Bronchial epithelial cell (primary cell): Measurements from ENCODE around the gene INSYN1. TPM values are rescaled to one million over a fixed set of nuclear protein-coding genes. Genes with fewer than 3 reads are reported as not detected.
"Not testable (repeated sequence)": the region's sequence is repeated elsewhere in the genome, so short reads cannot be mapped to it uniquely, and the experiment has no call there.

Source experiments
- DNase-seq: peaks from one replicate; pipeline ENCODE4 v3.0.0-alpha.2; 2010; ENCODE audit warnings: low read depth
- FAIRE-seq: peaks from 2 replicates; lab custom pipeline; 2011; peaks lifted over from hg19 to GRCh38; lab: Jason Lieb, UNC
- H3K27me3 ChIP-seq: 2 replicates; pipeline ENCODE4 v1.5.1; 2011; ENCODE audit warnings: low read length; ENCODE audit not compliant: control insufficient read depth, insufficient read depth
- H3K36me3 ChIP-seq: 2 replicates; pipeline ENCODE4 v1.5.1; 2011; ENCODE audit warnings: low read length; ENCODE audit not compliant: control insufficient read depth, insufficient read depth
- H3K4me3 ChIP-seq: 2 replicates; pipeline ENCODE4 v1.5.1; 2011; ENCODE audit warnings: mild to moderate bottlenecking, low read depth, low read length, control low read depth
- total RNA-seq: library from RNA; depleted of rRNA; stranded (reverse); fragments of >200 nt; gene quantifications from 2 replicates; pipeline ENCODE4 v1.2.1, GENCODE V29; 2014
- TF ChIP-seq, protein P1 (sequence below): IDR thresholded peaks from 2 replicates; pipeline ENCODE4 v1.5.1; 2011; ENCODE audit warnings: mild to moderate bottlenecking, moderate library complexity, low read length, control low read depth, inconsistent platforms; ENCODE audit not compliant: insufficient read depth, severe bottlenecking

The INSYN1 gene
- total RNA-seq, 1 donor from 2014 or later = under 0.01 TPM

DNA sequence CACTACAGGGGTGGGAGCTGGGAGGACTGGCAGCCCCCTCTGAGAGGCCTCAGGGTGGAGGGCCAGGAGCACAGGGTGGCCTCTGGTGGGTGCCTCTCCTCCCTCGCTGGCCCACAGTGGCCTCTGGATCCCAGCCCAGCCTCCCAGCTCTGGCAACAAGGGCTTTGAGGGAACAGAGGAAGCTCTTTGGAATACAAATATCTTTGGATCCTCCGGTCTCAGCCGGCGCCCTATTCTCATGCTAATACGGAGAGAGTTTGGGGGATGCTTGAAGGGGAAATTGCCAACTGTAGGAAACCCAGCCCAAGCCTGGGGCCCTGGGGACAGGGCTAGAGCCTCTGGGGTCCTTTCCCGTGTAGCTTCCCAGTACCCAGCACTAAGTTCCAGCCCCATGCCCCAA, 33.4 kb upstream of the INSYN1 start:
- DNase-seq = no peak
- no peaks in the 10 kb centered on the region for H3K36me3 ChIP-seq
- H3K4me3 ChIP-seq = no peak overlapping the region
- FAIRE-seq = no peak
- TF ChIP-seq, protein P1, sequence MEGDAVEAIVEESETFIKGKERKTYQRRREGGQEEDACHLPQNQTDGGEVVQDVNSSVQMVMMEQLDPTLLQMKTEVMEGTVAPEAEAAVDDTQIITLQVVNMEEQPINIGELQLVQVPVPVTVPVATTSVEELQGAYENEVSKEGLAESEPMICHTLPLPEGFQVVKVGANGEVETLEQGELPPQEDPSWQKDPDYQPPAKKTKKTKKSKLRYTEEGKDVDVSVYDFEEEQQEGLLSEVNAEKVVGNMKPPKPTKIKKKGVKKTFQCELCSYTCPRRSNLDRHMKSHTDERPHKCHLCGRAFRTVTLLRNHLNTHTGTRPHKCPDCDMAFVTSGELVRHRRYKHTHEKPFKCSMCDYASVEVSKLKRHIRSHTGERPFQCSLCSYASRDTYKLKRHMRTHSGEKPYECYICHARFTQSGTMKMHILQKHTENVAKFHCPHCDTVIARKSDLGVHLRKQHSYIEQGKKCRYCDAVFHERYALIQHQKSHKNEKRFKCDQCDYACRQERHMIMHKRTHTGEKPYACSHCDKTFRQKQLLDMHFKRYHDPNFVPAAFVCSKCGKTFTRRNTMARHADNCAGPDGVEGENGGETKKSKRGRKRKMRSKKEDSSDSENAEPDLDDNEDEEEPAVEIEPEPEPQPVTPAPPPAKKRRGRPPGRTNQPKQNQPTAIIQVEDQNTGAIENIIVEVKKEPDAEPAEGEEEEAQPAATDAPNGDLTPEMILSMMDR = no peak
- no peaks in the 10 kb centered on the region for H3K27me3 ChIP-seq

DNA sequence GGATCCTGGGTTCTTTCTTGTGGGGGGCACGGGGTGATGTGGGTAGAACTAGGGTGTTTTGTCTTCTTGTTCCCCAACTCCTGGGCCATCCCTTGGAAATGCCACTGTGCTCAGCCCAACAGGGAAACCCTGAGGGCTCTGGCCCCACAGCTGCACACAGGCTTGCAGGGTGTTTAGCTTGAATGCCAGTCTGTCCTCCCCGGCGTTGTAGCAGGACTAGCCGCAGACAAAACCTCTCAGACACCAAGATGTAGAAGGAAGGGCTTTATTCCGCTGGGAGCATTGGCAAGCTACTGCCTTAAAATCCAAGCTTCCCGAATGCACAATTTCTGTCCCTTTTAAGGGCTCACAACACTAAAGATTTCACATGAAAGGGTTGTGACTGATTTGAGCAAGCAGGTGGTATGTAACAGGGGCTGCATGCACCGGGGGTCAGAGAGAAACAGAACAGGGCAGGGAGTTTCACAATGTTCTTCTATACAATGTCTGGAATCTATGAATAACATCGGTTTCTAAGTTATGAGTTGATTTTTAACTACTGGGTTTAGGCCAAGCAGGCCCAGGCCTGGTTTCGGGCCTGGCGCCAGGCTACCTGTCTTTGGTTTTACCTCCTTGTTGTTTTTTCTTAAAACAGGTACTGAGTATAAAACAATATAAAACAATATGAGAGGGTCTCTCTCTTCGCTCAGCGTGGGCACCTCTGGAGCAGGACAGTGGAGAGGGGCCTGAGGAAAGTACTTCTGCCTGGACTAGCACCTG, 32.3 kb upstream of the INSYN1 start:
- not testable (repeated sequence) for H3K27me3 ChIP-seq, FAIRE-seq, H3K4me3 ChIP-seq, H3K36me3 ChIP-seq, DNase-seq

DNA sequence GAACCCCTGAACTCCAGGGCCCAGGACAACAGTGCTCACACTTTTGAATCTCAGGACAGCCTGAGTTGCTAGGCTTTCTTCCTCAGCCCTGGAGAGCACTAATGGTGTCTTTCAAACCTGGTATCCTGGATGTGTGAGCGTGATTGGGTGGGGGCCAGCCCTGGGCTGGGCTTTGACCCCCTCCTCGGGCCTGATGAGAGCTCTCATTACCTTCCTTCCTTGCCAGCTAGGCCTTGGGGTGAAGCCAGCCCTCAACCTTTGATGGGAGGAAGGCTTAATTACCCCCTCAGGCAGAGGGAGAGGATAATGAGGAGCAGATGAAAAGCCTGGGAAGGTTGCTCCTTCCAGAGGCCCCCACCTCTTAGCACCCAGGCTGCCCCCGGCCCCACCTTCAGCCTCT, 31.1 kb upstream of the INSYN1 start:
- no peak for DNase-seq
- Histone ChIP-seq H3K4me3 (no peak overlapping the region), H3K27me3 (no peaks in the 10 kb centered on the region), H3K36me3 (no peaks in the 10 kb centered on the region)
- FAIRE-seq = no peak
- TF ChIP-seq, protein P1 = no peak

DNA sequence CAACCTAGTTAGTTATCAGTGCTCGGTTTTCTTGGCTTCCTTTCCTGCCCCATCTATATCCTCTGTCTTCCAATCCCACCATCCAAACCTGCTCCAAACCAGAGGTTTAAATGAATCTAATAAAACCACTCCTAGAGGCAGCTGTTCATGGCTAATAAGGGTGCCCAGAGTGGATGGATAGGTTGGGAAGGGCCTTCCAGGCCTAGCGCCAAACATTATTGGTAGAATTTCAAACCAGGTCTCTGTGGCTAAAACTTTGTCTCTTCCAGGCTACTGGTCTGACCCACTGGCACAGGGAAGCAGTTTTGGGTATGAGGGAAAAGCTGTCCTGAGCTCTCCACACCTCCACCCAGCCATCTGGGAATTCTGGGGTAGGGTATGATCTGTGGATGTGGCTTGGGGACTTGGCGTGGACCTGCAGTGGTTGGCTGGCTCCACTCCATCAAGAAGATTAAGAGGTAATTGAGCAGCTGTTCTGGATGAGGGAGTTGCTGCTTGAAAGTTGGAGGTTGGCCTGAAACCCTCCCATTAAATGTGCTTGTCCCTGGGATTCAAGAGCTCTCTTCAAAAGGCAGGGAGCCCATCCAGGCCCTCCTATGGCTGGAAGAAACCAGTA, 29.3 kb upstream of the INSYN1 start:
- H3K36me3 ChIP-seq = no peaks in the 10 kb centered on the region
- H3K27me3 ChIP-seq = no peaks in the 10 kb centered on the region
- no peak overlapping the region for H3K4me3 ChIP-seq
- no peak for DNase-seq
- FAIRE-seq = peak; percentile 23
- TF ChIP-seq, protein P1 = no peak

DNA sequence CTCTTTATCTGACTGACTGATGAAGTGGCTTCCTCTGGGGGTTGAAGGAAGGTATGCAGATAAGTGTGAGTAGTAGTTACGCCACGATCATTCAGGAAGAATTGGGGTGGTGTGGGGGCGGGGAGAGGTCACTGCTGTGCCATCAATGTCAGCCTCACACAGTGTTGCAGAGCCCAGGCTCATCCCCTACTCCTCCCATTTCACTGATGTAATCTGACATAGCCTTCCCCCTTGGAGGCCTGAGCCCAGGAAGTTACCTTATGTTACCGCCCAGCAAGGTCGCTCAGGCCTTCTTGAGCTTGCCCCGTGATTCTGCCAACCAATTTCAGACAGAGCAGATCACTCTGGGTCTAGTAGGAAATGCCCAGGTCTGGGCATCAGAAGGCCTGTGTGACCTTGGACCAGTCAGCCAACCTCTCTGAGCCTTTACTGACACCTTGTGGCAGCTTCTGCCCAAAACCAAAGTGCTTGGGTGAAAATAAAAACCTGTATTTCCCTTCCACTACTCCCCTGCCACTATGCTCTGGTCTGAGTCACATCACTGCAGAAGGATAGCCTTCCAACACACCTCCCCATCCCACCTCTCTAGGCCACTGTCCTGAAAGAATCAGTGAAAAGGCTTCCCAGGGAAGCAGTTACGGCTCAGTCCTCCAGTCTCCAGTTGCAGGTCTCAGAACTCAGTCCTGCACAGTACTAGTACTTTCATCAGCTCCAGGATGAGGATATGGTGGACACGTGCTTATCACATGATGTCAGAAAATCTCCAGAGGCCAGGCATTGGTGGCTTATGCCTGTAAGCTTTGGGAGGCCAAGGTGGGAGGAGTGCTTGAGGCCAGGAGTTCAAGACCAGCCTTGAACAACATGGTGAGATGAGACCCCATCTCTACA, 28.1 kb upstream of the INSYN1 start:
- no peaks in the 10 kb centered on the region for H3K36me3 ChIP-seq
- TF ChIP-seq, protein P1 = peak; percentile 57
- no peaks in the 10 kb centered on the region for H3K27me3 ChIP-seq
- DNase-seq (peak; percentile 50), FAIRE-seq (no peak)
- no peak overlapping the region for H3K4me3 ChIP-seq

DNA sequence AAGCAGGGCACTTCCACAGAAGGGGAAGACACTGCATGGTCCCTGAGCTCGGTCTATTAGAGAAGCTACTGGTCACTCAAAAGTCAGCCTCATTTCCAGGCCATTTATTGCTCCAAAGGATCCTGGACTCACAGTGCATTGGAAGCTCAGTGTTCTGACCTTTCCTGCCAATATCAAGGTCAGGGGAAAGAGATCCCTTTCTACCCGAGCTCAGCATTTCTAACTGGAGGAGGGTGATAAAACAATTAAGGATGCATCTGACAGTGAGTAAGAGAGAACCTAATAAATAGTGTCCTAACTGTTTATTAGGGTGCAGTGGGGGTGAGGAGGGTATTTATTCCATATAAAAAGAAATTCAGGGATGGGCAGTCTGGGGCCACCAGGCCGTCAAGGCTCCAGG, 26.8 kb upstream of the INSYN1 start:
- TF ChIP-seq, protein P1 = no peak
- no peak for FAIRE-seq

More for the DNA sequence above, 26.8 kb upstream of the INSYN1 start:
- no peak overlapping the region for H3K4me3 ChIP-seq
- DNase-seq = no peak
- no peaks in the 10 kb centered on the region for H3K27me3 ChIP-seq
- no peaks in the 10 kb centered on the region for H3K36me3 ChIP-seq
